GM18951 (cell line): ENCODE measurements around the gene PMVK.

ENCODE experiments used
- POLR2A ChIP-seq: IDR thresholded peaks from 4 replicates; pipeline ENCODE4 v1.6.1; 2011; ENCODE audit warnings: mild to moderate bottlenecking; ENCODE audit not compliant: insufficient read length, insufficient read depth; ENCODE audit errors: extremely low read depth
- in situ Hi-C: fragments of 300-500 bp; cut with MboI; formaldehyde crosslinking; loops from one replicate; pipeline ENCODE4 v1.12.0; 2022; ENCODE audit warnings: low sequenced_read_pairs, mixed read lengths, inconsistent platforms; ENCODE audit not compliant: unreplicated experiment

Gene PMVK

DNA sequence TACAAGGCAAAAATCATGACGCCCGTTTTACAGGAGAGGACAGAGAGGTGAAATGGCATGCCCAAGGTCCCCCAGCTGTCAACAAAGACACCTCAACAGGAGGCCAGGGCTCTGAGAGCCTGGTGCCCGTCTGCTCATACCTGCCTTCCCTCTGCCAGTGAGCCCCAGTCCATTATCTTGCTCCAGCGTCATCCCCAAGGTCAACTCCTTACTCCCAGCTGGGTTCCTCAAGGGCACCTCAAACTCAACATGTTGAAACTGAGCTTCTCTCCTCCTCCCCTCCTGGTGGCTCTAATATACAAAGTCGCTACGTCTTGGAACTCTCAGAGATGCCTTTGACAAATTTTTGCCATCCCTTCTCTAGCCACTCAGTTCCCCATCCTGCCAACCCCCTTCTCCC lies 16.1 kb upstream of the PMVK start:
- no peak for TF ChIP-seq POLR2A
- in situ Hi-C loops, result loop anchor here (5.0 kb wide), 1 partner anchor 75 kb away; no protein-coding TSS in a partner anchor

DNA sequence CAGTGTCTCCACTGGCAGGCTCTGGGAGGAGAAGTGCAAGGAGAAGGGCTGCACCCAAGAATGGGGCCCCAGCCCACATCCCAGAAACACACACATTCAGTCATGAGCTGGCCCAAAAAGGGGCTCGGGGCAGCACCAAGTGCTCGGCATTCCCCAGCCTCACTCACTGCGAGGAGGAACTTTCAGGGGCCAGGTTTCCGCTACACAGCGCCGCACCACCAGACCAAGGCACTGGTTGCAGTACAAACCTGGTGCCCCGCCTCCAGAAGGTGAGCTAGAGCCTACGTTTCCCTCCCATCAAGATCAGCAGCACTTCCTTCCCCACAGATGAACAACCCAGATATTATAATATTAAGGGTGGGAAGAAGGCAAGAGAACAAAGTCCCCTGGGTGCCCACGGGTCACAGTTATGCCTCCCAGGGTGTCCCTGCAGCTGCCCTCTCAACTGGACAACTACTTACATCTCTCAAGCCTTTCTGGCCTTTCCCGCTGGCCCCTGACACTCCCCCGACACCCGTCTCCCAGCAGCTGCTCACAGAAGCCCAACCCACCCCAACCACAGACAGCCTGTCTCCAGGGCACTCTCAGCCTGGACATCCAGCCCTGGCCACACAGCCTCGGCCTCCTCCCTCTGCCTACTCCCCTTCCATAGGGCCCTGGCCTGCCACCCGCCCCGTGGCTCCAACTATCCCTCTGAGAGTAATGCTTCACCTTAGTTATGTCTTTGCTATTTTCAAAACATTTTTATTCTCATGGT lies 15.6 kb upstream of the PMVK start:
- no peak for TF ChIP-seq POLR2A
- in situ Hi-C loops, result loop anchor here (5.0 kb wide), 1 partner anchor 75 kb away; no protein-coding TSS in a partner anchor

DNA sequence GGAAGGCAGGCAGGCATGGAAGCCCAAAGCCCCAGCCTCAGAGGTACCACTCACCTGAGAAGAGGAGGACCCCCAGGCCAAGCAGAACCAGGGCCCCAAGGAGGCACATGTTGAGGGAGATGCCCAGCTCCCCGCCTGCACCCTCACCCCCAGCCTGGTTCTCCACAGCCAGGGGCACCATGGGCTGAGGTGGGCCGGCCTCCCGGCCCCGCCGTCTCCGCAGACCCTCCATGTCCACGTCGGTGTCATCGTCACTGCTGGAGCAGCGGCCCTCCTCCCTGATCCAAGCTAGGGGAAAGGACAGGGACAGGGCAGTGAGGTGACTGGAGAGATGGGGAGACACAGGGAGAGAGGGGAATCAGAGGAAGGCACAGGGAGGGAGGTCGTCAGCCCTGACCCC lies 11.6 kb upstream of the PMVK start:
- in situ Hi-C loops, result no loop called here
- TF ChIP-seq POLR2A, result no peak

DNA sequence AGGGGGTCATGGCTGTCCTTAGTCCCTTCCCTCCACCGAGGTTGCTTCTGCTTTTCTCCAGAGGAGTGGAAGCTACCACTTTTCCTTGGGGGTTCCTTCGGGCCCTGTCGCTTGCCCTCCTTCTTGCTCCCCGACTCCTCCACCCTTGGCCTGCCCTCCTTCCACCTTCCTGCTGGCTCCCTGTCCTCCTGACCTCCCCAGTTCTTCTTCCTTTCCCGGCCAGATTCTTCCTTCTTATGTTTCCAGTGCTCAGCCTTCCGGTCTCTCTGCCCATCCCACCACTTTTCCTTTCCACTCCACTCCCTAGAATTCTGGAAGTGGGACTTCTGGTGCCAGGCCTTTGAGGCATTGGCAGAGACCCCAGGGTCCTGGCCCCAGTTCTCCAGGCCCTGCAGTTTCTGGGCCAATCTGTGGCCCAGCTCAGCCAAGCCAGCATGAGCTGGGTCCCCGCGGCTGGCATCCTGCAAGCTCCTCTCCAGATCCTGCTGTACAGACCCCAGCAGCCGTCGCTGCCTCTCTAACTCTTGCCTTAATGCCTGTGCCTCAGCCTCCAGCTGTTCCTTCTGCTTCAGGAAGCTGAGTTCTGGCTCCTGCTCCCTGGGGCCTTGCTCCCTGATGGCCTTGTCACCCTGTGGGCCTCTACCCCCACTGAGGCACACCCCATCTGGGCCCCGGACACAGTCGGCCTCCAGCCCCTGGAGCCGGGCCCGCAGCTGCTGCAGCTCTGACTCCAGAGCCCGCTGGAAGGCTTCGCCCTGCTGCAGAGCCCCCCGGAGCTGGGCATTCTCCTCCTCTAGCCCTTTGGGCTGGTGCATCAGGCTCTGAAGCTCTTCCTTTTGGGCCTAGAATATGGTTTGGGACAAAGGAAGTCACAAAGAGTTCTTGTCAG lies 9.7 kb upstream of the PMVK start:
- in situ Hi-C loops, result no loop called here
- TF ChIP-seq POLR2A, result no peak

DNA sequence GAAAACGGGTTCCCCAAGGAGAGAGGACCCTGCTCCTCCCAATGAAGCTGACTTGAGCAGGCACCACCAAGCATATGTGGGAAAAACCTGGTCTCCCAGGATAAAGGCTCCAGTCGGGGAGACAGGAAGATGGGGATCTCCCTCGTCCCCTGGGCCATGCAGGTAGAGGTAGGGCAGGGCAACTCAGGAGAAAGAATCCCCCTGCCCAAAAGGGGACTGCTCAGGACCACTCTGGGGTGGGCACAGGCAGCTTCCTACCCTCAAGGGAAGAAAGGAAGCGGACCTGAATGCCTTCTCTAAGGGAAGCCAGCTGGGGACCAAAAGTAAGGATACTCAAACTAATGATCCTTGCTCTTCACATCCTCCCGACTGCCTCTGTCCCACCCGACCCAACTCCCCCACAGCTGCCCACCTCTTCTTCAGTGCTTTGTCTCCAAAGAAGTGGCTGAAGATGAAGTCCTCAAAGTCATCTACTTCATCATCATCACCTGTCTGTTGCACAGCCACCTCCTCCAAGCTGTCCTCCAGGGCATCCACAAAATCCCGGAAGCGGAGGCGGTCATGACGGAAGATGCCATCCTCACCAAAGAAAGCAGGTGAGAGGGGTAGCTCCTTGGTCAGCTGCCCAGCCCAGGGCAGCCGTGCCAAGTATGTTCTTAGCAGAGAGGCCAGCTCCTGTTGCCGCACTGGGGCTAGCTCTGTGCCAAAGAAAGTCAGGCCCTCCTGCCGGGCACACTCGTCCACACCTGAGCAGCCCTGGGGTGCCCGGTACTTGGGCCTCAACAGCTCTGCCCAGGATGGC lies 8.8 kb upstream of the PMVK start:
- no peak for TF ChIP-seq POLR2A
- in situ Hi-C loops, result no loop called here

DNA sequence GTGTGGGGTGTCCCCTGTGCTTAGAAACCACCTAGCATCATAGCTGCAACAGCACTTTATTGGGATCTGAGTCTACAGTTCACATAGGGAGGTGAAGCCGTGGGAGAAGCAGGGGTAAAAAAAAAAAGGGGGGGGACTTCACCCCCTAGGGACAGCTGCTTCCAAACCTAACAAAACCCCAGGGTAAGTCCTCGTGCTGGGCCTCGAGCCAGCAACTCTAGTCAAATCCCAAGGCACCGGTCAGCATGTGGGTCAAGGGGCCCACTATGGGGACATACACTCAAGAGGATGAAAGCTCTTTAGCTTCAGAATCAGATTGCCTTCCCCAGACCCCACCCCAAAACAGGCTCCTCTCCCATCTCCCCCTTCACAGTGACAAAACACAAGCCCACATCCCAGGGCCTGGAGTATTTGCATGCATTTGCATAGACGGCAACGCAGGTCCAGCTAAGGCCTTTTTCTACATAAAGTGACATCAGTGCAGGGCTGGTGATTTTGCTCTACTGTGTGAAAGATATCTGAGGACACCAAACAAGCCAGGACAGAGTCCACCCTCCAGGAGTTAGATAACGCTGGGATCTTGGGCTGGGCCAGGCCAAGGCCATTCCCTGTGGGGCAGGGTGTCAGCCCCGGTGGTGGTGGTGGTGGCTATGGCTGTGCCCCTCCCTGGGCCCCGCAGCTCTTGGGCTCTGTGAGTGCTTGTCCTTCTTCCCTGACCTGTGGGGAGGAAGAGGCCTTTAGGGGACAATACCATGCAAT lies 8.1 kb upstream of the PMVK start:
- no peak for TF ChIP-seq POLR2A
- in situ Hi-C loops, result no loop called here

DNA sequence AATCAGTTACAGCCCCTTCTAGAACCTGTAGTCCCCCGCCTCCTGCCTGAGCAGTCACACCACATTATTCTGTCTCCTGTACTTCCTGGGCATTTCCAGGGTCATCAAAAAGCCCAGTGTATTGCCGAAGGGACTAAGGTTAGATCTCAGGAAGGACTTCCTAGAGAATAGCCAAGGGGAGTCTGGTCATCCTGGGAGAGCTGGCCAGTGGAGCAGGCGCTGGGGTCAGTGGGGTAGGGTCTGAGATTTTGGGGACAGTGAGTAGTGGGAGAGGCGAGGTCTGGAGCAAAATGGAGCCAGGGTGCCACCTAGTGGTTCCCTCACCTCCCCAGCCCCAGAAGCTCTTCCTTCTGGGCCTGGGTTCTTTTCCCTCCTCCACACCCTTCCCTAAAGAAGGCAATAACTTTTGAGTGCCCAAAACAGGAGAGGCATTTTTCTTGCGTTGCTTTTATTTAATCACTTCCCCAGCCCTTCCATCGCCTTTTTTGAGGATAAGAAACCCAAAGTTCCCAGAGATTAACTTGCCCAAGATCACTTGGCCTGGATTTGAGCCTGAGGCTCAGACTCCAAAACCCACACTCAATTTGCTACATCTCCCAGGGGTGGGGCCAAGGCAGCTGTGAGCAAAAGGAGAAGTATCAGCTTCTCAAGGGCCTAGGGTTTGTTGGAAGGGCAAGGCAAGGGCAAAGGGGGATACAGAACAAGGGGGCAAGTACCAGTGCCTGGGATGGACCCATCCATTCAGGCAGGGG lies 7.3 kb upstream of the PMVK start:
- in situ Hi-C loops, result no loop called here
- no peak for TF ChIP-seq POLR2A

DNA sequence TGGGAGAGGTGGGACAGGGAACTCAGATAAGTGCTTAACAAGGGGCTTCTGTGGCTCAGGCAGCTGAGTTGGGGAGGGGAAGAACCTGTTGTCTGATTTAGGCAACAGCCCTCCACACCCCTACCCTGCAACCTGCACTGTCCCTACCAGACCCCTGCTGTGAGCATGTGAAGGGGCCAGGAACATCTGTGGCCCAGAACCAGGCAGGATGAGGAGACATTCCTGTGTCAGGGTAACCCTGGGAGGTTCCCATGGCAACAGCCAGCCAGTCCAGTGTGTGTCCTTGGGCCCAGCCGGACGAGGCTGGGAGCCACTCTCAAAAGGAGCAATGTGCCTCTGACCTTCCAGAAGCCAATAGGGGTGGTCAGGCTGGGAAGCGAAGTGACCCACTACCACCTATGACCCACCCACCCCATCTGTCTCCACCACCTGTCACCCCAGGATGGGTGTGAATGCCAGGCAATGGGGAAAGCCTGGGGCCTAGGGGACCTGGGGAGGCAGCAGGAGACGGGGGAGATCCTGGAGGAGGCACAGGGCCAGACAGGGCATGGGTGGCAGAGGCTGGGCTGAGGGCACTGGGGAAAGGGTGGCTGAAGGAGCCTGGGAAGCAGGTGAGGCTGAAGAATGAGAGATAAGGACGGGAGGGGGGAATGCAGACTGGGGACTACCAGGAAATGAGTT lies 5.0 kb upstream of the PMVK start:
- in situ Hi-C loops, result no loop called here
- no peak for TF ChIP-seq POLR2A

DNA sequence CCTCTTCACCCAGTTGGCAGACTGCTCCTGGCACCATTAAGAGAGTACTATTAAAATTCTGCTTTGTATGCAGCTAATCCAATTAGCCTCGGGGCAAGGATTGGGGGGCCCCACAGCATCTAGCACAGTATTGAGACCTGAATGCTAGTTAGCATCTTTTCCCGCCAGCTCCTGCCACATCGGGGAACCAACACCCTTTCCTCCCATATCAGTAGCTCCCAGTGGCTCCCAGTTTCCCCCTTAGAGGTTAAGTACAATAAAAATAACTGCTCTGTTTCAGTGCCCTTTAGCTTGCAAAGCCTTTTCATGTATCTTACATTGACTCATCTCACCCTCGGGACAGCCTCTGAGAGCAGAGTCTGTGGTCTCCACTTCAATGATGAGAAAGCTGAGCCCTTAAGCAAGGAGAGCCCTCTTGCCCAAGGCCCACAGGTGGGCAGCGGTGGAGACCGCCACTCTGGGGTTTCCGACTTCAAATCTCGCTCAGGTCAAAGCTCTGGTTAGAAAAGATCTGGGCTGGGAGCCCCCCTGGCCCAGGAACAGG lies 4.2 kb upstream of the PMVK start:
- in situ Hi-C loops, result no loop called here
- TF ChIP-seq POLR2A, result no peak

DNA sequence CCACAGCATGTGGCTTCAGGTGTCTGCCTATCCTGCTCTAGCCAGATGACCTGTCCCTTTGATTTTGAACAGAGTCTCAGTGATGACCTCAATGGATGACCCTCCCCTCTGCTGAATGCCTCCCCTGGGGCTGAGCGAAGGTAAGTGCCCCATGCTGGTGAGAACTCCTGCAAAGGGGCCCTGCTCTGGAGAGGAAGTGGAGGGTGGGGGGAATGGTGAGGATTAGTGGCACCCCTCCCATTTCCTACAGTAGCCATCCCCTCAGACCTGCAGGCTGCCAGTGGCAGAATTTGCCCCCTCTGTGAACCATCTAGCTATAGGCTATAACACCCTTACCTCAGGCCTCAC lies 3.7 kb upstream of the PMVK start:
- TF ChIP-seq POLR2A, result no peak
- in situ Hi-C loops, result no loop called here
